HEK293 (cell line): Measurements from ENCODE around the gene TMEM135.

ENCODE experiments used
- SETDB1 ChIP-seq: IDR thresholded peaks from one replicate; pipeline ENCODE4 v1.6.1; 2017; ENCODE audit warnings: mild to moderate bottlenecking, low read length, moderate library complexity, mixed read lengths; ENCODE audit not compliant: insufficient read length
- ZBTB20 ChIP-seq: fragments of 450-650 bp; formaldehyde crosslinking; IDR thresholded peaks from 2 replicates; pipeline ENCODE4 v1.5.1; 2016; ENCODE audit warnings: missing biosample characterization, missing genetic modification characterization
- ZFHX2 ChIP-seq: fragments of 450-650 bp; formaldehyde crosslinking; conservative IDR thresholded peaks from 2 replicates; pipeline ENCODE4 v1.5.1; 2016; ENCODE audit warnings: missing biosample characterization, missing genetic modification characterization
- ZFP37 ChIP-seq: fragments of 450-650 bp; formaldehyde crosslinking; IDR thresholded peaks from 2 replicates; pipeline ENCODE4 v1.5.1; 2016; ENCODE audit warnings: missing biosample characterization, missing genetic modification characterization
- ZNF138 ChIP-seq: fragments of 450-650 bp; formaldehyde crosslinking; IDR thresholded peaks from 2 replicates; pipeline ENCODE4 v1.5.1; 2016; ENCODE audit warnings: missing biosample characterization, missing genetic modification characterization, borderline replicate concordance
- ZNF350 ChIP-seq: fragments of 450-650 bp; formaldehyde crosslinking; IDR thresholded peaks from 2 replicates; pipeline ENCODE4 v1.5.0; 2017; ENCODE audit warnings: missing biosample characterization, mild to moderate bottlenecking, missing genetic modification characterization
- ZNF791 ChIP-seq: fragments of 450-650 bp; formaldehyde crosslinking; IDR thresholded peaks from 2 replicates; pipeline ENCODE4 v1.5.1; 2016; ENCODE audit warnings: missing biosample characterization, missing genetic modification characterization
- TF ChIP-seq, protein P1 (sequence below): fragments of 450-650 bp; formaldehyde crosslinking; IDR thresholded peaks from 2 replicates; pipeline ENCODE4 v1.5.1; 2016; ENCODE audit warnings: missing biosample characterization, missing genetic modification characterization
- TF ChIP-seq, protein P2 (sequence below): fragments of 450-650 bp; formaldehyde crosslinking; IDR thresholded peaks from 2 replicates; pipeline ENCODE4 v1.5.1; 2016; ENCODE audit warnings: missing biosample characterization, missing genetic modification characterization
- TF ChIP-seq, protein P3 (sequence below): fragments of 450-650 bp; formaldehyde crosslinking; conservative IDR thresholded peaks from 2 replicates; pipeline ENCODE4 v1.5.1; 2016; ENCODE audit warnings: low read depth, missing biosample characterization, missing genetic modification characterization

DNA sequence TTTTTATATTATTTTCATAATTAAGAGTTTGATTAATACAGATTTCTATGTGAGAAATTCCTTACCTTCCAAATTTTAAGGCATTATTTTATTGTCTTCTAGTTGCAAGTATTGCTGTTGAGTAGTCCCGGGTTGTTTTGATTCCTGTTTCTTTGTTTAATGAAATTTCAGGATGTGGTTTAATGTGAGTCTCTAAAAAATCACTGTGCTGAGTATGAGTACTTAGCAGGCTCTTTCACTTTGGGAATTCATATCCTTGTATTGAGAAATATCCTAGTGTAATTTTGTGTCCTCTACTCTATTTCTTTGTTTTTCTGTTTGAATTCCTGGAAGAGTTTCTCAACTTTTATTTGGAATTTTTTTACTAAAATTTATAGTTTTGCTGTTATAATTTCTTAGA lies 113.2 kb downstream of the TMEM135 start:
- no peak for TF ChIP-seq ZNF791 (tag by site-specific recombination)
- no peak for TF ChIP-seq ZNF350 (tag by site-specific recombination)
- TF ChIP-seq, protein P1, sequence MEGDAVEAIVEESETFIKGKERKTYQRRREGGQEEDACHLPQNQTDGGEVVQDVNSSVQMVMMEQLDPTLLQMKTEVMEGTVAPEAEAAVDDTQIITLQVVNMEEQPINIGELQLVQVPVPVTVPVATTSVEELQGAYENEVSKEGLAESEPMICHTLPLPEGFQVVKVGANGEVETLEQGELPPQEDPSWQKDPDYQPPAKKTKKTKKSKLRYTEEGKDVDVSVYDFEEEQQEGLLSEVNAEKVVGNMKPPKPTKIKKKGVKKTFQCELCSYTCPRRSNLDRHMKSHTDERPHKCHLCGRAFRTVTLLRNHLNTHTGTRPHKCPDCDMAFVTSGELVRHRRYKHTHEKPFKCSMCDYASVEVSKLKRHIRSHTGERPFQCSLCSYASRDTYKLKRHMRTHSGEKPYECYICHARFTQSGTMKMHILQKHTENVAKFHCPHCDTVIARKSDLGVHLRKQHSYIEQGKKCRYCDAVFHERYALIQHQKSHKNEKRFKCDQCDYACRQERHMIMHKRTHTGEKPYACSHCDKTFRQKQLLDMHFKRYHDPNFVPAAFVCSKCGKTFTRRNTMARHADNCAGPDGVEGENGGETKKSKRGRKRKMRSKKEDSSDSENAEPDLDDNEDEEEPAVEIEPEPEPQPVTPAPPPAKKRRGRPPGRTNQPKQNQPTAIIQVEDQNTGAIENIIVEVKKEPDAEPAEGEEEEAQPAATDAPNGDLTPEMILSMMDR (tag by site-specific recombination) = no peak
- no peak for TF ChIP-seq ZBTB20 (tag by site-specific recombination)
- no peak for TF ChIP-seq ZFP37 (tag by site-specific recombination)
- no peak for TF ChIP-seq SETDB1
- TF ChIP-seq ZNF138 (tag by site-specific recombination) = no peak
- TF ChIP-seq, protein P2, sequence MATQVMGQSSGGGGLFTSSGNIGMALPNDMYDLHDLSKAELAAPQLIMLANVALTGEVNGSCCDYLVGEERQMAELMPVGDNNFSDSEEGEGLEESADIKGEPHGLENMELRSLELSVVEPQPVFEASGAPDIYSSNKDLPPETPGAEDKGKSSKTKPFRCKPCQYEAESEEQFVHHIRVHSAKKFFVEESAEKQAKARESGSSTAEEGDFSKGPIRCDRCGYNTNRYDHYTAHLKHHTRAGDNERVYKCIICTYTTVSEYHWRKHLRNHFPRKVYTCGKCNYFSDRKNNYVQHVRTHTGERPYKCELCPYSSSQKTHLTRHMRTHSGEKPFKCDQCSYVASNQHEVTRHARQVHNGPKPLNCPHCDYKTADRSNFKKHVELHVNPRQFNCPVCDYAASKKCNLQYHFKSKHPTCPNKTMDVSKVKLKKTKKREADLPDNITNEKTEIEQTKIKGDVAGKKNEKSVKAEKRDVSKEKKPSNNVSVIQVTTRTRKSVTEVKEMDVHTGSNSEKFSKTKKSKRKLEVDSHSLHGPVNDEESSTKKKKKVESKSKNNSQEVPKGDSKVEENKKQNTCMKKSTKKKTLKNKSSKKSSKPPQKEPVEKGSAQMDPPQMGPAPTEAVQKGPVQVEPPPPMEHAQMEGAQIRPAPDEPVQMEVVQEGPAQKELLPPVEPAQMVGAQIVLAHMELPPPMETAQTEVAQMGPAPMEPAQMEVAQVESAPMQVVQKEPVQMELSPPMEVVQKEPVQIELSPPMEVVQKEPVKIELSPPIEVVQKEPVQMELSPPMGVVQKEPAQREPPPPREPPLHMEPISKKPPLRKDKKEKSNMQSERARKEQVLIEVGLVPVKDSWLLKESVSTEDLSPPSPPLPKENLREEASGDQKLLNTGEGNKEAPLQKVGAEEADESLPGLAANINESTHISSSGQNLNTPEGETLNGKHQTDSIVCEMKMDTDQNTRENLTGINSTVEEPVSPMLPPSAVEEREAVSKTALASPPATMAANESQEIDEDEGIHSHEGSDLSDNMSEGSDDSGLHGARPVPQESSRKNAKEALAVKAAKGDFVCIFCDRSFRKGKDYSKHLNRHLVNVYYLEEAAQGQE (tag by site-specific recombination) = no peak
- no peak for TF ChIP-seq ZFHX2
- TF ChIP-seq, protein P3, sequence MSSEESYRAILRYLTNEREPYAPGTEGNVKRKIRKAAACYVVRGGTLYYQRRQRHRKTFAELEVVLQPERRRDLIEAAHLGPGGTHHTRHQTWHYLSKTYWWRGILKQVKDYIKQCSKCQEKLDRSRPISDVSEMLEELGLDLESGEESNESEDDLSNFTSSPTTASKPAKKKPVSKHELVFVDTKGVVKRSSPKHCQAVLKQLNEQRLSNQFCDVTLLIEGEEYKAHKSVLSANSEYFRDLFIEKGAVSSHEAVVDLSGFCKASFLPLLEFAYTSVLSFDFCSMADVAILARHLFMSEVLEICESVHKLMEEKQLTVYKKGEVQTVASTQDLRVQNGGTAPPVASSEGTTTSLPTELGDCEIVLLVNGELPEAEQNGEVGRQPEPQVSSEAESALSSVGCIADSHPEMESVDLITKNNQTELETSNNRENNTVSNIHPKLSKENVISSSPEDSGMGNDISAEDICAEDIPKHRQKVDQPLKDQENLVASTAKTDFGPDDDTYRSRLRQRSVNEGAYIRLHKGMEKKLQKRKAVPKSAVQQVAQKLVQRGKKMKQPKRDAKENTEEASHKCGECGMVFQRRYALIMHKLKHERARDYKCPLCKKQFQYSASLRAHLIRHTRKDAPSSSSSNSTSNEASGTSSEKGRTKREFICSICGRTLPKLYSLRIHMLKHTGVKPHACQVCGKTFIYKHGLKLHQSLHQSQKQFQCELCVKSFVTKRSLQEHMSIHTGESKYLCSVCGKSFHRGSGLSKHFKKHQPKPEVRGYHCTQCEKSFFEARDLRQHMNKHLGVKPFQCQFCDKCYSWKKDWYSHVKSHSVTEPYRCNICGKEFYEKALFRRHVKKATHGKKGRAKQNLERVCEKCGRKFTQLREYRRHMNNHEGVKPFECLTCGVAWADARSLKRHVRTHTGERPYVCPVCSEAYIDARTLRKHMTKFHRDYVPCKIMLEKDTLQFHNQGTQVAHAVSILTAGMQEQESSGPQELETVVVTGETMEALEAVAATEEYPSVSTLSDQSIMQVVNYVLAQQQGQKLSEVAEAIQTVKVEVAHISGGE (tag by site-specific recombination) = no peak
